Measurements from ENCODE around the gene RPP21. TPM values are rescaled to one million over a fixed set of nuclear protein-coding genes. Genes with fewer than 3 reads are reported as not detected.

Gene RPP21
- total and polyA plus RNA-seq, 2 of the 8 experiments (the other 6 are each of a cell fraction or from before 2014, with no cell fraction given): 63.0 to 219 TPM

- Histone ChIP-seq H3K56ac (replicated peaks; ENCODE audit: insufficient read length, low read depth, low read length) (peak overlapping the region; percentile 8), H3K36me3 (ENCODE audit: control insufficient read depth in 2 of 4, insufficient read depth in 4 of 4, low read length in 3 of 4) (no peaks in the 10 kb centered on the region), H3K79me1 (ENCODE audit: low read depth, low read length) (no peaks in the 10 kb centered on the region), H3K9ac (replicated peaks in 1 of 4; ENCODE audit: extremely low read depth in 1 of 4, low read depth in 3 of 4, low read length in 3 of 4) (peak overlapping the region in 3 of 4 experiments; percentile 52 to 65 (median 56); a peak in 6 of 7 replicates), H4K91ac (replicated peaks; ENCODE audit: insufficient read length, low read length) (no peak overlapping the region), H3K27ac (ENCODE audit: low read depth, low read length) (no peak overlapping the region), H3K23me2 (ENCODE audit: low read depth, low read length) (peaks cover 5% of the 10 kb centered on the region), H2AFZ (ENCODE audit: low read length) (peak overlapping the region; percentile 95), H2BK120ac (replicated peaks; ENCODE audit: low read depth, low read length) (no peak overlapping the region), H4K5ac (ENCODE audit: insufficient read length, low read depth, low read length) (no peak overlapping the region), H3K79me2 (ENCODE audit: control insufficient read depth in 1 of 2, insufficient read depth in 2 of 2, low read length in 2 of 2) (no peaks in the 10 kb centered on the region), H4K8ac (ENCODE audit: extremely low read depth, insufficient read depth, low read length) (peak overlapping the region; percentile 36; the same call in 1 of the 2 replicates), H3K4me2 (ENCODE audit: insufficient read depth in 1 of 2, low read depth in 2 of 2, low read length in 2 of 2) (peak overlapping the region; percentile 86 to 89), H2AK5ac (ENCODE audit: low read depth, low read length) (no peak overlapping the region), H3K14ac (ENCODE audit: insufficient read length) (no peak overlapping the region), H2BK15ac (ENCODE audit: low read length) (peak overlapping the region; percentile 33; the same call in 1 of the 2 replicates), H3K4ac (replicated peaks; ENCODE audit: insufficient read length, low read depth, low read length) (no peak overlapping the region), H3K23ac (ENCODE audit: insufficient read length) (no peak overlapping the region), H2BK5ac (ENCODE audit: low read depth, low read length) (no peak overlapping the region), H3K4me1 (replicated peaks in 1 of 4; ENCODE audit: control insufficient read depth in 3 of 4, insufficient read depth in 4 of 4, low read length in 3 of 4) (peaks cover 0 to 6% (median 2%) of the 10 kb centered on the region in 4 experiments; a peak in 4 of 7 replicates), H2BK20ac (ENCODE audit: low read length) (no peak overlapping the region), H3K27me3 (replicated peaks in 1 of 4; ENCODE audit: control insufficient read depth in 3 of 4, extremely low read depth in 1 of 4, insufficient read depth in 3 of 4, low read length in 3 of 4) (peaks cover 0 to 4% (median 2%) of the 10 kb centered on the region in 4 experiments; a peak in 3 of 7 replicates), H3K9me3 (ENCODE audit: insufficient read depth in 2 of 2, low read depth in 1 of 2, low read length in 1 of 2) (no peaks in the 10 kb centered on the region), H4K20me1 (replicated peaks in 1 of 2; ENCODE audit: control insufficient read depth in 1 of 2, insufficient read depth in 2 of 2, low read length in 2 of 2) (no peaks in the 10 kb centered on the region), H3K4me3 (ENCODE audit: extremely low read depth in 1 of 4, insufficient read depth in 2 of 4, low read depth in 3 of 4, low read length in 4 of 4) (peak overlapping the region; percentile 51 to 80 (median 76)), H2BK12ac (ENCODE audit: low read depth, low read length) (no peak overlapping the region; the same call in 1 of the 2 replicates), H3K18ac (ENCODE audit: extremely low read depth, low read length) (peak overlapping the region; percentile 39)
- FAIRE-seq (peak; percentile 90), DNase-seq (ENCODE audit: low read depth in 1 of 2, low spot score in 2 of 2) (peak; percentile 71 to 79)
- 3% methylated on average over 40 of the region's 40 CpGs; no CpG with 5 or more reads in 1 of the 2 experiments for WGBS, 2 experiments (ENCODE audit: extremely low coverage in 1 of 2, insufficient coverage in 1 of 2, insufficient read length in 1 of 2, insufficient replicate concordance in 2 of 2, low coverage in 1 of 2, low lambda C conversion rate in 2 of 2, missing lambda C conversion rate in 1 of 2)
- ChIA-PET POLR2A (ENCODE audit: partially characterized antibody) (interaction anchor here (0.7 to 2.1 kb wide), 9 partner anchors 9 to 144 kb away, joined by 3 to 8 read pairs (median 4); partner anchors contain the start of genes TRIM26 and TRIM39), CTCF (ENCODE audit: partially characterized antibody) (interaction anchor here (0.7 to 3.6 kb wide), 18 partner anchors 10 to 144 kb away, joined by 3 to 32 read pairs (median 4); partner anchors contain the start of genes TRIM26 and TRIM39)
- TF ChIP-seq RXRA (IDR thresholded peaks at IDR 0.05; ENCODE audit: insufficient read depth, low read depth, low read length) (no peak), HDAC6 (IDR thresholded peaks at IDR 0.05; ENCODE audit: low read depth, low read length) (no peak), CBX8 (IDR thresholded peaks at IDR 0.05; ENCODE audit: borderline replicate concordance, low read depth, low read length) (no peak), TEAD4 (IDR thresholded peaks at IDR 0.05; ENCODE audit: low read depth, low read length) (0 out of 2 replicates have a peak, but pooled peaks have one; percentile 22), TCF12 (IDR thresholded peaks at IDR 0.05; ENCODE audit: low read depth, low read length) (no peak), SP1 (IDR thresholded peaks at IDR 0.05; ENCODE audit: low read depth, low read length) (0 out of 2 replicates have a peak, but pooled peaks have one; percentile 14), RFX5 (IDR thresholded peaks at IDR 0.05; ENCODE audit: borderline replicate concordance, low read depth, low read length) (no peak), KDM5A (IDR thresholded peaks at IDR 0.05; ENCODE audit: low read length) (no peak), GABPA (IDR thresholded peaks at IDR 0.05; ENCODE audit: borderline replicate concordance, insufficient read depth, low read length) (no peak), EZH2 (IDR thresholded peaks at IDR 0.05; ENCODE audit: low read depth, low read length, severe bottlenecking) (no peak), CREB1 (IDR thresholded peaks at IDR 0.05) (0 out of 2 replicates have a peak, but pooled peaks have one; percentile 22)
Observed at GRCh38 chr6:30357678-30358540, 13.0 kb downstream of the RPP21 start.

Data from H1 (cell line).